Epithelial cell of prostate (primary cell): Measurements from ENCODE around the gene BICRA.
A peak's percentile ranks its signal among the peaks of the same experiment; 100 is the strongest.

Experiments
- DNase-seq: peaks from one replicate; pipeline ENCODE4 v3.0.0-alpha.2; 2011; ENCODE audit warnings: low read depth, low spot score
- H3K27ac ChIP-seq: fragments of 450-650 bp; 2 replicates; pipeline ENCODE4 v1.5.1; 2017; ENCODE audit warnings: mild to moderate bottlenecking

Gene BICRA

DNA sequence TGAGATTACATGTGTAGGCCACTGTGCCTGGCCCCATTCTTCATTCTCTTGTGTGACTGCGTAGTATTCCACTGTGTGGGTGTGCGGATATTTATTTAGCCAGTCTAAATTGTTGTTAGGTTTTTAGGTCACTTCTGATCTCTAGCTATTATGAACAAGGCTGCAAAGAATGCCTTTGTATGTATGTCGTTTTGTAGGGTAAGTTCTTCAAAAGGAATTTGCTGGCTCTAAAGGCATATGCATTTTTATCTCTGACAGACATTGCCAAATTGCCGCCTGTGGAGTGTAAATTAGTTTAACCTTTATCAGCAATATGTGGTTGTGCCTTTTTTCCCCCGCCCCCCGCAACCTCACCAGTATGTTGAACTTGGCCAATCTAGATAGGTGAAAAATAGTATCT is 74.0 kb downstream of the BICRA start:
- DNase-seq = no peak
- no peak overlapping the region for H3K27ac ChIP-seq

GRCh38 chr19:47686679-47687450 is 77.9 kb downstream of the BICRA start:
- no peak for DNase-seq

DNA sequence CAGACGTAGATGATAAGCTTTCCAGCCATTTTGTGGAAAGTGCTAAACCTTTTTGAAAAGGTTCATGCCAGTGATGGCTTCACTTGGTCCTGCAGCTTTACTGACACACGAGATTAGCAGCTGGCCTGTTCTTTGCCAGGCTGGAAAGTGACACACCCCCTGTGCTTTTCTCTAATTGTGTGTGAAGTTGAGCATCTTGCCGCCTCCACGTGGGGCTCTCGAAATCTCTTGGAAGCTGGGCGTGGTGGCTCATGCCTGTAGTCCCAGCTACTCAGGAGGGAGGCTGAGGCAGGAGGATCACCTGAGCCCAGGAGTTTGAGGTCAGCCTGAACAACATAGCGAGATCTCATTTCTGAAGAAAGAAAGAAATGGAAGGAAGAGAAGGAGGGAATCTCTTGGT is 79.0 kb downstream of the BICRA start:
- no peak overlapping the region for H3K27ac ChIP-seq
- no peak for DNase-seq

More at GRCh38 chr19:47686679-47687450, 77.9 kb downstream of the BICRA start:
- no peak overlapping the region for H3K27ac ChIP-seq

- no peak overlapping the region for H3K27ac ChIP-seq
- DNase-seq = no peak
Observed at GRCh38 chr19:47691090-47691489, 82.2 kb downstream of the BICRA start.

GRCh38 chr19:47691782-47692181 is 82.8 kb downstream of the BICRA start:
- DNase-seq = no peak

DNA sequence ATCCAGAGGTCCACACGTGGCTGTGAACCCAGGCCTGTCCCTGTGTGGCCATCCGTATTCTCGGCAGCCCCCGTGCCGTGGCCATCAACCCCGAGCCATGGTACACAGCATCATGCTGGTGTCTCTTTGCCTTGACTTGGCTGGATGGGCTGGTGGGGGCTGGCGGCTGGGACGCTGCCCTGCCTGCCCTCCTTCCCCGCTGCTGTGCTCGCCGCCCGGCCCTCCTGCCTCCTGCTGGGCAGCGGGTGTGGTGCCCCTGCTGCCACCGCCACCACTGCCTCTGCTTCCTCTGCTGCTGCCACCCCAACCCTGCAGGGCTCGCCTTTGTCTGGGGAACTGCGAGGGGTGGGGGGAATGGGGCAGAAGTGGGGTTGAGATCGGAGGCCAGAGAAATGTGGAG is 84.6 kb downstream of the BICRA start:
- DNase-seq = no peak
- H3K27ac ChIP-seq = no peak overlapping the region

More at GRCh38 chr19:47691782-47692181, 82.8 kb downstream of the BICRA start:
- no peak overlapping the region for H3K27ac ChIP-seq

DNA sequence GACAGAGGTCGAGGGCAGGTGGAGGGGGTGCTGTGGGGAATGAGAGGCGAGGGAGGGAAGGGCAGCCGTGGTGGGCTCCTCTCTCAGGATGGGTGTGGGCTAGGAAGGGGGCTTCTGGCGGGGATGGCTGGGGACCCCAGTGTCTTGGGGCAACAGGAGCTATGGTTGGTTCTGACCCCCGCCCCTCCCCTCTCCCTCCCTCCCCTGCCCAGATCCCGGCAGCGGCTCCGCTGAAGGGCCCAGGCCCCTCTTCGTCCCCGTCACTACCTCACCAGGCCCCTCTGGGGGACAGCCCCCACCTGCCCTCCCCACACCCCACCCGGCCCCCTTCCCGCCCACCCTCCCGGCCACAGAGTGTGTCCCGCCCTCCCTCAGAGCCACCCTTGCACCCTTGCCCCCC is 85.0 kb downstream of the BICRA start:
- no peak overlapping the region for H3K27ac ChIP-seq
- no peak for DNase-seq

DNA sequence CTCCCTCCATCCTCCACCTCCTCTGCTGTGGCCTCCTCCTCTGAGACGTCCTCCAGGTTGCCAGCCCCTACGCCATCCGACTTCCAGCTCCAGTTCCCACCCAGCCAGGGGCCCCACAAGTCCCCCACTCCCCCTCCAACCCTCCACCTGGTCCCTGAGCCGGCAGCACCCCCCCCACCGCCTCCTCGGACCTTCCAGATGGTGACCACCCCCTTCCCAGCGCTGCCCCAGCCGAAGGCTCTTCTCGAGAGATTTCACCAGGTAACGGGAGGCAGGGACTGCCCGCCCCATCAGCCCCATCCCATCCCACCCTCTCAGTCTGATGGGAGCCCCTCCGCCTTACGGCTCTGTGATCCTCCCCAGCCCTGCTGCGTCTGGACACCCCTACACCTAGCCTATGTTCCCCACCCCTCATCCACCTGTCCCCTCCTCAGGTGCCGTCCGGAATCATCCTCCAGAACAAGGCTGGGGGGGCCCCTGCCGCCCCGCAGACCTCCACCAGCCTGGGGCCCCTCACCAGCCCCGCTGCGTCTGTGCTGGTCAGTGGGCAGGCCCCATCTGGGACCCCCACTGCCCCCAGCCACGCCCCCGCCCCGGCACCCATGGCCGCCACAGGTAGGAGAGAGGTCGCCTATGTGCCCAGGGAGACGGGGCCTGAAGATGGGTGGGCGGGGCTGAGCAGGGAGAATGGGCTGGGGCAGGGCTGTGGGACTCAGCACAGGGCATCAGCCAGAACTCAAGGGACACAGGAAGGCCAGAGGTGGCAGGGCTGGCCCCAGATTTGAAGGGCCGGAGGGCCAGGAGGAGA is 85.7 kb downstream of the BICRA start:
- DNase-seq = no peak
- H3K27ac ChIP-seq = no peak overlapping the region

GRCh38 chr19:47695533-47696262 is 86.8 kb downstream of the BICRA start:
- no peak overlapping the region for H3K27ac ChIP-seq
- DNase-seq = no peak

GRCh38 chr19:47696635-47697034 is 87.7 kb downstream of the BICRA start:
- no peak for DNase-seq

DNA sequence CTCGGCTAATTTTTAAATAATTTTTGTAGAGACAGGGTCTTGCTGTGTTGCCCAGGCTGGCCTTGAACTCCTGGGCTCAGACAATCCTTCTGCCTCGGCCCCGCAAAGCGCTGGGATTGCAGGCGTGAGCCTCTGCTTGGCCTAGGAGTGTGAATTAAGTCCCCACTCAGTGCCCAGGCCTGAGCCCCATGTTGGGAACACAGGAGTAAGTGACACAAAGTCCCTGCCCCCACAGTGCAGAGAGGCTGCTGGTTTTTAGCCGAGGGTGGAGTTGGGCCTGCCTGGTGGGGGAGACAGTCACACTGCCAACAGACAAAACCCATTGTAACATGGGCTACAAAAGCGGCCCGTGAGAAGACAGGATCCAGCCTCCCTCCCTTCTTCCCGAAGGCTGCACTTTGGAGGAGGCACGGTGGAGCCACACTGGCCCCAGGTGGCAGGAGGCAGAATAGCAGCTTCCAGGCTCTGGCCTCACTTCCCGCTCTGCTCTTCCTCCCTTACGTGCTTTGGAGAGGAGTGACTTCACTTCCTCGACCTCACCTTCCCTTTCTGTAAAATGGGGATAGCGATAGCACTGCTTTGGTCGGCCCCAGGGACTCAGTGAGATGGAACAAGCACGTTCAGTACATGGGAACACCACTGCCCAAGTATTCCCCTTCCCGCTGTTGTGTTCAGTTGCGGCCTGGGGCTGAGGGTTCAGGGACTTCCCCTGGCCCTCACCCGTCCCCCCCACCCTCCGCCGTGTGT is 89.1 kb downstream of the BICRA start:
- no peak overlapping the region for H3K27ac ChIP-seq

More at GRCh38 chr19:47696635-47697034, 87.7 kb downstream of the BICRA start:
- H3K27ac ChIP-seq = no peak overlapping the region

GRCh38 chr19:47698631-47699359 is 89.9 kb downstream of the BICRA start:
- H3K27ac ChIP-seq = no peak overlapping the region
- DNase-seq = no peak

More for the DNA sequence above, 89.1 kb downstream of the BICRA start:
- DNase-seq = peak; percentile 39

DNA sequence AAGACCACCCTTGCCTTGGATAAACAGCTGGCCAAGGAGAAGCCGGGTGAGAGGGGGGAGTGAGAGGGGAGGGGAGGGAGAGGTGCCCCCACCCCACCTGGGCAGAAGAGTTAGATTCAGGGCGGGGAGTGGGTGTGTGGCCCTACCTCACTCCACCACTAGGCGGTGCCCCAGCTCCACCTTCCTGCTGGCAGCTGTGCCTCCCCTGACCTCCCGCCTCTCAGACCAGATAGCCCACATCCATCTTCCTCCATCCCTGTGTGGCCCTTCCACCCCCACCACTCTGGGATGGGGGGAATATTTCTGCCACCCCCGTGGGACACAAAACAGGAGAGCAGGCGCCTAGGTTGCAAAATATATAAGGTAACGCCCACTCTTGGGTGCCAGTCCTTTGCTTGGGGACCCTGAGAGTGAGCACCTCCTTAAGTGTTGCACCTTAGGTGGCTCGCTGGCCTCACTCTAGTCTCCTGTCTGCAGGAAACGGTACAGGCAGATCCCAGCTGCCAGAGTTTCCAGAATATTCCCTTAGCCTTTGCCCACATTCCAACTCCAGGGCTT is 90.5 kb downstream of the BICRA start:
- H3K27ac ChIP-seq = no peak overlapping the region
- no peak for DNase-seq

DNA sequence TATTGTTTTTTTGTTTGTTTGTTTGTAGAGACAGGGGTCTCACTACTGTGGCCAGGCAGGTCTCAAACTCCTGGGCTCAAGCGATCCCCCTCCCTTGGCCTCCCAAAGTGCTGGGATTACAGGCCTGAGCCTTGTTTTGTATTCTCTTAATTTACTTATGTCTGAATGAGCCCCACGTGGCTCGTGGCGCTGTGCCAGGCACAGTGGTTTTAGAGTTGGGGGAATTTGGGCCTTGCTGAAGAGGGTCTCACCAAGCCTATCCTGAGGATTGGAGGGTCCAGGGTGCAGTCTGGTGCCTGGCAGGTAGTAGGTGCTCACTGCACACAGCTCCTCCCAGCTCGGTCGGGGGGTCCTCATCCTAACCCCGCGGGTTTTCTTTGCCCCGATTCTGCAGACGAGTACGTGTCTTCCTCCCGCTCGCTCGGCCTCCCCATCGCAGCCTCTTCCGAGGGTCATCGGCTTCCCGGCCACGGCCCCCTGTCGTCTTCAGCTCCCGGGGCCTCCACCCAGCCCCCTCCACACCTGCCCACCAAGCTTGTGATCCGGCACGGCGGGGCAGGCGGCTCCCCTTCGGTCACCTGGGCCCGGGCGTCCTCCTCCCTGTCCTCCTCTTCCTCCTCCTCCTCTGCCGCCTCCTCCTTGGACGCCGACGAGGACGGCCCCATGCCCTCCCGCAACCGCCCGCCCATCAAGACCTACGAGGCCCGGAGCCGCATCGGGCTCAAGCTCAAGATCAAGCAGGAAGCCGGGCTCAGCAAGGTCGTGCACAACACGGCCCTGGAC is 92.2 kb downstream of the BICRA start:
- no peak overlapping the region for H3K27ac ChIP-seq
- DNase-seq = no peak

GRCh38 chr19:47701717-47702552 is 93.0 kb downstream of the BICRA start:
- DNase-seq = no peak
- no peak overlapping the region for H3K27ac ChIP-seq

DNA sequence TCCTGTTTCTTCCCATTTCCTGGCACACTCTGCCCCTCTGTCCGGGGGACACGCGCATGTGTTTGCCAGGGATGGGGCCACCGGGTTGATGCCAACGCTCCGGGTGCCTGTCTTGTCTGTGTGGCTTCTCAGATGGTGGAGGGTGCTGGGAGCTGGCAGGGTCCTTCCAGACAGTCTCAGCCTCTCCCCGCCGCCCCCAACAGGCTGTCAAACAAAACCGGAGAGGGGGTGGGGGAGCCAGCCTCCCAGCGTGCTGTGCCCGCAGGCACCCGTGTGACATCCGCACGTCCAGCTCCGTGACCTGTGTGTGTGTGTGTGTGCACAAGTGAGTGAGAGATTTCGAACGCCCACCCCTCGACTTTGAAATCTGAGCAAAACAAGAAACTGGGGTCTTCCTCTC is 93.7 kb downstream of the BICRA start:
- DNase-seq = no peak
- no peak overlapping the region for H3K27ac ChIP-seq

- H3K27ac ChIP-seq = no peak overlapping the region
- no peak for DNase-seq
Observed at GRCh38 chr19:47703301-47703700, 94.4 kb downstream of the BICRA start.

DNA sequence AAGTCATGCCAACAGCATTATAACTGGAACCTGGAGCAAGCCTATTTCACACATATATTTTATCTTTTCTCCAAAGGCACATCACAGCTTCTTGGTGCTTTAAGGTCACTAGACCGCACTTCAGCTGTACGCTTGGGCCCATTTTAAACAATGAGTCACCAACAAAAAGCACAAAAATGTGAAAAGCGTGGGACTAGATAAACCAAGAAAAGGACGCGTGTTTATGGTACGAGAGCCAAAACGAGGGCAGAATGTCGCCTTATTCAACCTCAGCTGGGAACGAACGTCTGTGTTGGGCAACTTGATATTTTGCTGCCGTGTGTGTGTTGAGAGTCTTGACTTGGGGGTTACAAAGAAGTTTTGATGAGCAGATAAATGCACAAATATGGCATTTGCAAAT is 95.1 kb downstream of the BICRA start:
- no peak for DNase-seq
- H3K27ac ChIP-seq = no peak overlapping the region
